ENCODE measurements around the gene CYB5R2. TPM values are rescaled to one million over a fixed set of nuclear protein-coding genes. Genes with fewer than 3 reads are reported as not detected.

Gene CYB5R2
- total RNA-seq, 1 donor from 2014 or later: 23.2 TPM

GRCh38 chr11:7630002-7630401, 43.3 kb downstream of the CYB5R2 start:
- no peak for TF ChIP-seq CTCF (conservative IDR thresholded peaks at IDR 0.05)
- Mint-ChIP-seq H3K9me3 (no peaks in the 10 kb centered on the region), H3K4me1 (ENCODE audit: unreplicated experiment) (no peaks in the 10 kb centered on the region), H3K36me3 (peaks cover 37% of the 10 kb centered on the region), H3K27me3 (no peaks in the 10 kb centered on the region), H3K4me3 (no peak overlapping the region), H3K27ac (no peak overlapping the region)
- no peak for DNase-seq (ENCODE audit: extremely low spot score, unreplicated experiment)

GRCh38 chr11:7628660-7629059, 44.6 kb downstream of the CYB5R2 start:
- Mint-ChIP-seq H3K36me3 (peaks cover 31% of the 10 kb centered on the region), H3K27ac (no peak overlapping the region), H3K4me1 (ENCODE audit: unreplicated experiment) (no peaks in the 10 kb centered on the region), H3K4me3 (no peak overlapping the region), H3K27me3 (no peaks in the 10 kb centered on the region), H3K9me3 (no peaks in the 10 kb centered on the region)
- no peak for DNase-seq (ENCODE audit: extremely low spot score, unreplicated experiment)
- no peak for TF ChIP-seq CTCF (conservative IDR thresholded peaks at IDR 0.05)

GRCh38 chr11:7622721-7623120, 50.6 kb downstream of the CYB5R2 start:
- no peak for DNase-seq (ENCODE audit: extremely low spot score, unreplicated experiment)
- Mint-ChIP-seq H3K27me3 (no peaks in the 10 kb centered on the region), H3K4me1 (ENCODE audit: unreplicated experiment) (no peaks in the 10 kb centered on the region), H3K36me3 (peaks cover 30% of the 10 kb centered on the region), H3K4me3 (no peak overlapping the region), H3K9me3 (no peaks in the 10 kb centered on the region), H3K27ac (no peak overlapping the region)
- no peak for TF ChIP-seq CTCF (conservative IDR thresholded peaks at IDR 0.05)

GRCh38 chr11:7621554-7621953, 51.7 kb downstream of the CYB5R2 start:
- H3K36me3 Mint-ChIP-seq: peaks cover 32% of the 10 kb centered on the region
- no peak for TF ChIP-seq CTCF (conservative IDR thresholded peaks at IDR 0.05)
- no peaks in the 10 kb centered on the region for H3K27me3 Mint-ChIP-seq
- no peak for DNase-seq (ENCODE audit: extremely low spot score, unreplicated experiment)
- no peaks in the 10 kb centered on the region for H3K9me3 Mint-ChIP-seq
- H3K27ac Mint-ChIP-seq: no peak overlapping the region
- H3K4me1 Mint-ChIP-seq (ENCODE audit: unreplicated experiment): no peaks in the 10 kb centered on the region
- no peak overlapping the region for H3K4me3 Mint-ChIP-seq

GRCh38 chr11:7621090-7621489, 52.2 kb downstream of the CYB5R2 start:
- DNase-seq (ENCODE audit: extremely low spot score, unreplicated experiment): no peak
- no peak for TF ChIP-seq CTCF (conservative IDR thresholded peaks at IDR 0.05)
- H3K36me3 Mint-ChIP-seq: peaks cover 34% of the 10 kb centered on the region
- no peaks in the 10 kb centered on the region for H3K27me3 Mint-ChIP-seq
- H3K9me3 Mint-ChIP-seq: no peaks in the 10 kb centered on the region
- no peaks in the 10 kb centered on the region for H3K4me1 Mint-ChIP-seq (ENCODE audit: unreplicated experiment)
- H3K4me3 Mint-ChIP-seq: no peak overlapping the region
- H3K27ac Mint-ChIP-seq: no peak overlapping the region

GRCh38 chr11:7619322-7619721, 54.0 kb downstream of the CYB5R2 start:
- H3K27ac Mint-ChIP-seq: no peak overlapping the region
- no peaks in the 10 kb centered on the region for H3K4me1 Mint-ChIP-seq (ENCODE audit: unreplicated experiment)
- H3K36me3 Mint-ChIP-seq: peaks cover 32% of the 10 kb centered on the region
- H3K9me3 Mint-ChIP-seq: no peaks in the 10 kb centered on the region
- no peaks in the 10 kb centered on the region for H3K27me3 Mint-ChIP-seq
- no peak for TF ChIP-seq CTCF (conservative IDR thresholded peaks at IDR 0.05)
- DNase-seq (ENCODE audit: extremely low spot score, unreplicated experiment): no peak
- no peak overlapping the region for H3K4me3 Mint-ChIP-seq
